ENCODE data around the gene SEC22A.

Gene SEC22A

DNA sequence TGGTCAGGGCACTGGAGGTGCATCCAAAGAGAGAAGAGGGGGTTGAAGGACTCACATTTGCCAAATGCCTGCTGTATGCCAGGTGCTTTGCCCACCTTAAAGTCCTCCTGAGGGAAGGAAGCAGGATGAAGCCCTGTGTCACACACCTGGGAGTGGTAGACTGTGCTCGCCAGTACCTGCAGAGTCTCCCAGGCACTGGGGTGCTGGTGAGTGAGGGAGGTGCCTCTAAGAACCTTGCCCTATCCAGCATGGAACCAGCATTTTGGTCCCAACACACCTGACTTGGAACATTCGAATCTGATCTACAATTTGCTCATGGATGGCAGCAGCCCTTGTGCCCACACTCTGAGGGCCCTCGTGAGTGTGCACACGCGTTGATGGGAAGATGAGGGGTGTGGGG lies 76.7 kb downstream of the SEC22A start:
- H3K27ac ChIP-seq, result no peak overlapping the region
- no peak for TF ChIP-seq ZFX (IDR thresholded peaks at IDR 0.05; ENCODE audit: borderline replicate concordance)
- TF ChIP-seq, protein P1, sequence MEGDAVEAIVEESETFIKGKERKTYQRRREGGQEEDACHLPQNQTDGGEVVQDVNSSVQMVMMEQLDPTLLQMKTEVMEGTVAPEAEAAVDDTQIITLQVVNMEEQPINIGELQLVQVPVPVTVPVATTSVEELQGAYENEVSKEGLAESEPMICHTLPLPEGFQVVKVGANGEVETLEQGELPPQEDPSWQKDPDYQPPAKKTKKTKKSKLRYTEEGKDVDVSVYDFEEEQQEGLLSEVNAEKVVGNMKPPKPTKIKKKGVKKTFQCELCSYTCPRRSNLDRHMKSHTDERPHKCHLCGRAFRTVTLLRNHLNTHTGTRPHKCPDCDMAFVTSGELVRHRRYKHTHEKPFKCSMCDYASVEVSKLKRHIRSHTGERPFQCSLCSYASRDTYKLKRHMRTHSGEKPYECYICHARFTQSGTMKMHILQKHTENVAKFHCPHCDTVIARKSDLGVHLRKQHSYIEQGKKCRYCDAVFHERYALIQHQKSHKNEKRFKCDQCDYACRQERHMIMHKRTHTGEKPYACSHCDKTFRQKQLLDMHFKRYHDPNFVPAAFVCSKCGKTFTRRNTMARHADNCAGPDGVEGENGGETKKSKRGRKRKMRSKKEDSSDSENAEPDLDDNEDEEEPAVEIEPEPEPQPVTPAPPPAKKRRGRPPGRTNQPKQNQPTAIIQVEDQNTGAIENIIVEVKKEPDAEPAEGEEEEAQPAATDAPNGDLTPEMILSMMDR (IDR thresholded peaks at IDR 0.05), result no peak

DNA sequence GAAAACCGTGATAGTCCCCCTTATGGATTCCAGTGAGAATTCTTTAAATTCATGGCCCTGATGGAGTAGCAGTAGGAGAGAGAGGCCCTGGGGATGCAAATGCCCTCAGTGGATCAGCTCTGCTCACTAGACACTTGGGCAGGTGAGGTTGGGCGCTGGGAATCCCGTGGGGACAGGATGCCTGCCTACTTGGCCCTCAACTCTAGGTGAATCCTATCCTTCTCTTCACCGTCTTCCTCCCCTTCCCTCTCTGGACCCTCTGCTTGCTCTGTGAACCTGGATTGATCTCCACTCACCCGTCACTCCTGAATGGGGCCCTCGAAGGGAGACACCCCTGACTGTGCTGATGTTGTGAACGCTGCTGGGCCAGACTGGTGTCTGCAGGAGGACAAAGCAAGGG lies 77.4 kb downstream of the SEC22A start:
- no peak overlapping the region for H3K27ac ChIP-seq
- TF ChIP-seq, protein P1 (IDR thresholded peaks at IDR 0.05), result no peak
- no peak for TF ChIP-seq ZFX (IDR thresholded peaks at IDR 0.05; ENCODE audit: borderline replicate concordance)

DNA sequence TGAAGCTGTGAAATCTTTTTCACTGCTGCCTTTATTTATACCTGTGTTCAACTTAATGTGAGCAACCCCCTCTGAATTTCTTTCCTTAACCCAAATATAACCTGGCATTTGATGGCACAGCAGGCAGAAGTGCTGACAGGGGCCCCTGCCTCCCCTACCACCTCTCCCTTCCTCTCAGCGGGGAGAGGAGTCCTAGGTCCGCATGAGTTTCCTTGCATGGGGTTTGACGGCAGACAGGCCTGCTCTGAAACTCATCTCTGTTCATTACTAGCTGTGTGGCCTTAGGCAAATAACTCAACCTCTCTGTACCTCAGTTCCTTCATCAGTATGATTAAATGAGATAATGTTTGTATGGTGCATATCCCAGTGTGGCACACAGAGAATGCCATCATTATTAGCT lies 79.7 kb downstream of the SEC22A start:
- no peak overlapping the region for H3K27ac ChIP-seq
- TF ChIP-seq, protein P1 (IDR thresholded peaks at IDR 0.05), result no peak
- no peak for TF ChIP-seq ZFX (IDR thresholded peaks at IDR 0.05; ENCODE audit: borderline replicate concordance)

DNA sequence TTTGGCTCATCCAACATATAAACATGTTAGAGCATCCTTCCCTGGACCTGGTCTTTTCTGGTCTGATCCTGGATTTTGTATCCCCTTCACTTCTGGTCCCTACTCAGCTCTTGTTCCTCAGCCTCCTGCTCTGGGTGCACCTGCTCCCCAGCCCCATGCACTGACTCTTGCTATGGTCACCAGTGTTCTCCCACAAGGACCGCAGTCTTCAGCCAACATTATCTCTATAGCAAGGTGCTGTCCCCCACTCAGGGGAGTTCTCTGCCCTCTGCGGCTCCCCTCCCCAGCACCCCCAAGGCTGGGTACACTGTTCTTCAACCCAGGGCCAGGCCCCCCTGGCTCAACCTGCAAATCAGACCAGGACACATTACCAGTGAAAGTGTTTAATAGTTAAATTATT lies 80.2 kb downstream of the SEC22A start:
- no peak overlapping the region for H3K27ac ChIP-seq
- TF ChIP-seq, protein P1 (IDR thresholded peaks at IDR 0.05), result no peak
- no peak for TF ChIP-seq ZFX (IDR thresholded peaks at IDR 0.05; ENCODE audit: borderline replicate concordance)

DNA sequence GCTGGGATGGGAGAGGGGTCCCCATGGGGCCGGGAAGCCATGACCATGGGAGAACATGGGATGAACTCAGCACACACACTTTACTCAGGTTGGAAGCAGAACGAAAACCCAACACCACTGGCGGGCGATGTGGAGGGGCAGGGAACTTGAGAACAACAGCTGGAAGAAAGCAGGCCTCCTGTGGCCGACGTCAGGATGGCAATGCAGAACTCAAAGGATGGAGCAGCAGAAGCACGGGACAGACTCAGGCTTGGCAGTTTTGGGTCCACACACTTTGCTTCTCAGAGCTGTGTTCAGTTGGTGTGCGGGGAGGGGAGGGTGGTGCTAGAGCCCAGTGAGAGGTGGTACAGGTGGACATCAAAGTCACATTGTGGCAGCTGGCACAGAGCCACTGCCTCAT lies 80.7 kb downstream of the SEC22A start:
- H3K27ac ChIP-seq, result no peak overlapping the region
- TF ChIP-seq, protein P1 (IDR thresholded peaks at IDR 0.05), result no peak
- no peak for TF ChIP-seq ZFX (IDR thresholded peaks at IDR 0.05; ENCODE audit: borderline replicate concordance)

DNA sequence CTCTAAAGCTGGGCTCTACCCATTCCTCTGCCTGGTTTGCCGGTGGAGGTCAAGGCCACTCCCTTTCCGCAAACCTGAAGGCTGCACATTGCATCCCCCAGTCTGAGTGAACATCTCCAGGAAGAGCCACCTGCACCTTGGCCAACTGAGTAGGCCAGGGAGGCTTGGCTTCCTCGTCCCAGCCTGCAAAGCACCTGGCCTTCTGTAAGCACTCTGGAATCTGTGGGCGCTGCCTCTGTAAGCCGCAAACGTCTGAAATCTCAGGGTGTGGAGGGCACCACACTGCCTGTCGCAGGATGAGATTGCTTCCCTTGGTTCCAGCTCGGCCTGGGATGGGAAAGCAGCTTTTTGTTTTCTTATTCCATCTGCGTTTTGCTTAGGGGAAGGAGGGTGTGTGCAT lies 81.3 kb downstream of the SEC22A start:
- TF ChIP-seq, protein P1 (IDR thresholded peaks at IDR 0.05), result no peak
- TF ChIP-seq ZFX (IDR thresholded peaks at IDR 0.05; ENCODE audit: borderline replicate concordance), result no peak
- no peak overlapping the region for H3K27ac ChIP-seq

DNA sequence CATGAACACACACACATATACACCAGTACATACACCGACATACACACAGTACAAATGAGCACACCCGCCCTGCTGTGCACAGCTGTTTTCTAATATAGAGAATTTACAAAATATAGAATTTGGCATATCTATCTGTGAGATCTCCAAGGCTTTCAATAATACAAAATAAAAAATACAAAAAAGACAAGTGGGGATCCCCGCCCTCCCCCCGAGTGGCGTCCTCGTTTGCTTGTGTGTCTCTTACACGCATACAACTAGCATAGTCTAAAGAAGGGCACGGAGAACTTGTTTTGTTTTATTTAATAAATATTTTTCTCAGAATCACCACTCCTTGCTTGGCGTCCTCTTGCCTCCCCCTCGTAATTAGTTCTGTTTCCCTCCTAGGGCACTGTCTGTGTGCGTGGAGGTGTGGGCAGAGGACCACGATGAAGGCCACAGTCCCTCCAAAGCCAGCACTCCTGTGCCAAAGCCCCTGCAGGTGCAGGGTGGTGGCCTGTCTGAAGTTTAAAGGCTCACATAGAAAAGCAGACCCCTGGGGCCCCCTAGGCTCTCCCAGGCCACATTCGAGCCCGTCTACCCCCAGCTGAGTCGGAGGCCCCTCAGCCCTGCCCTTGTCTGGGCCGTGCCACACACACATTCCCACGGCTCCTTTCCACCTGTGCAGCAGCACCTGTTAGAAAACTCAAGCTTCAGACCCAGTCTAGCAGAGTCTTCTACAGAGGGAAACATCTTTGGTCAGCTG lies 82.1 kb downstream of the SEC22A start:
- no peak overlapping the region for H3K27ac ChIP-seq
- TF ChIP-seq, protein P1 (IDR thresholded peaks at IDR 0.05), result no peak
- no peak for TF ChIP-seq ZFX (IDR thresholded peaks at IDR 0.05; ENCODE audit: borderline replicate concordance)

Measured in 22Rv1 (cell line).